ENCODE results near the gene TNFRSF12A.

- TF ChIP-seq CTCF (IDR thresholded peaks at IDR 0.05), result no peak
- TF ChIP-seq POLR2A (IDR thresholded peaks at IDR 0.05), result no peak
Measured at GRCh38 chr16:3038896-3039295, 18.7 kb downstream of the TNFRSF12A start.
